Spleen (tissue), 11 donors: ENCODE measurements around the gene COX7A2L. TPM values are rescaled to one million over a fixed set of nuclear protein-coding genes. Genes with fewer than 3 reads are reported as not detected.

Experiments
- DNase-seq: peaks from one replicate; pipeline ENCODE4 v3.0.0-alpha.2; 2020
- H3K27ac ChIP-seq, 8 donors: fragments of 200-600 bp; sonication (generic) in 7 of 8; 1 replicate in 4 of 8; 2 replicates in 4 of 8; pipeline versions ENCODE4 v1.5.0 to v1.8.0; 2016 to 2021; ENCODE audit warnings: inconsistent platforms in 4 of 8, mild to moderate bottlenecking in 4 of 8, moderate library complexity in 1 of 8
- H3K27me3 ChIP-seq, 7 donors: fragments of 200-600 bp; sonication (generic) in 6 of 7; replicated peaks in 1 of 7; 1 replicate in 4 of 7; 2 replicates in 3 of 7; pipeline versions ENCODE4 v1.5.0 to v1.8.0; 2016 to 2021; ENCODE audit warnings: inconsistent platforms in 3 of 7, mild to moderate bottlenecking in 1 of 7
- H3K36me3 ChIP-seq, 6 donors: fragments of 200-600 bp; sonication (generic) in 5 of 6; 1 replicate in 4 of 6; 2 replicates in 2 of 6; pipeline versions ENCODE4 v1.5.0 to v1.8.0; 2016 to 2021; ENCODE audit warnings: inconsistent platforms in 2 of 6
- H3K4me1 ChIP-seq, 6 donors: fragments of 200-600 bp; sonication (generic) in 5 of 6; 1 replicate in 3 of 6; 2 replicates in 3 of 6; pipeline versions ENCODE4 v1.5.0 to v1.8.0; 2016 to 2021; ENCODE audit warnings: inconsistent platforms in 3 of 6
- H3K4me3 ChIP-seq, 8 donors: fragments of 200-600 bp; sonication (generic) in 7 of 8; 1 replicate in 4 of 8; 2 replicates in 4 of 8; pipeline versions ENCODE4 v1.5.0 to v1.8.0; 2016 to 2021; ENCODE audit warnings: inconsistent platforms in 4 of 8, mild to moderate bottlenecking in 4 of 8, moderate library complexity in 2 of 8
- H3K9me3 ChIP-seq, 8 donors: fragments of 200-600 bp; sonication (generic) in 7 of 8; 1 replicate in 4 of 8; 2 replicates in 4 of 8; pipeline versions ENCODE4 v1.5.0 to v1.8.0; 2016 to 2021; ENCODE audit warnings: inconsistent platforms in 4 of 8
- CTCF ChIP-seq, 11 experiments: fragments of 200-600 bp in 7 of 11; fragments of 450-650 bp in 4 of 11; sonication (generic) in 4 of 11; IDR thresholded peaks in 8 of 11; conservative IDR thresholded peaks in 3 of 11; 1 replicate in 7 of 11; 2 replicates in 4 of 11; pipeline versions ENCODE4 v1.4.0 to v1.8.0; 2016 to 2021; ENCODE audit warnings: antibody characterized with exemption in 11 of 11, inconsistent platforms in 4 of 11, mild to moderate bottlenecking in 1 of 11
- POLR2A ChIP-seq, 3 donors: fragments of 450-650 bp; IDR thresholded peaks; one replicate each; pipeline ENCODE4 v1.5.1; 2017; ENCODE audit warnings: antibody characterized with exemption in 3 of 3, mild to moderate bottlenecking in 1 of 3
- POLR2AphosphoS5 ChIP-seq, 3 donors: sonication (generic); formaldehyde crosslinking; IDR thresholded peaks; one replicate each; pipeline ENCODE4 v1.5.1; 2017; ENCODE audit warnings: antibody characterized with exemption in 3 of 3
- WGBS, 5 donors: extraction: QIAGEN DNeasy Blood & Tissue Kit in 3 of 5; methylation state at CpG; one replicate each; pipeline versions ENCODE4 v1.1.5 to v1.1.7; 2013 to 2018; 5-methylcytosine and 5-hydroxymethylcytosine counted together
- intact Hi-C: fragments of 100-400 bp; cut with DNase I; formaldehyde crosslinking; loops from one replicate; pipeline ENCODE4 v1.15.0; 2023; ENCODE audit warnings: low total_unique reads
- polyA plus RNA-seq, 3 donors: library from polyadenylated mRNA; stranded (reverse); fragments of 200-250 nt; gene quantifications; one replicate each; pipeline ENCODE4 v1.2.1, GENCODE V29; 2013
- total RNA-seq, 7 donors: library from RNA; depleted of rRNA in 3 of 7; stranded (reverse); fragments of >200 nt in 3 of 7; fragmentation: NEBNext Ultra II Directional in 4 of 7; extraction: Animal tissue kit (Norgen Biotek cat#: 25700) in 4 of 7; gene quantifications; one replicate each; pipeline versions ENCODE4 v1.1.0 to v1.2.1, GENCODE V29; 2016 to 2021
- donor health status: healthy with polysubstance abuse.
- donor health status: DM: no; HTN: no; CAD: no; lungs with moderate emphysema.
- donor health status: DM: no; HTN: no; CAD: no.
- donor health status: Bipolar disorder and iron deficiency.
- donor health status: healthy.
- donor health status: DM: no; HTN: no; CAD: no.
- donor health status: DM: yes; HTN: yes; CAD: no.

Gene COX7A2L
- total and polyA plus RNA-seq, 10 donors = 63.3 to 144 (median 101) TPM

- intact Hi-C loops = no loop called here
- no peak for DNase-seq
- 62 to 73% (median 70%) methylated on average over 5 to 8 of the region's 8 CpGs for WGBS, 5 donors
Measured at GRCh38 chr2:42342061-42342794, 18.8 kb downstream of the COX7A2L start.

GRCh38 chr2:42340938-42341636, 19.9 kb downstream of the COX7A2L start:
- Histone ChIP-seq H3K4me1 (peaks cover 0 to 15% (median 9%) of the 10 kb centered on the region in 6 donors), H3K36me3 (peaks cover 0 to 88% (median 21%) of the 10 kb centered on the region in 6 donors), H3K27ac (peak overlapping the region in 1 of 8 donors; percentile 76), H3K9me3 (no peaks in the 10 kb centered on the region), H3K4me3 (no peak overlapping the region), H3K27me3 (no peaks in the 10 kb centered on the region)
- WGBS, 5 donors = 85 to 91% (median 89%) methylated on average over 9 to 10 of the region's 10 CpGs
- intact Hi-C loops = no loop called here
- peak in 2 of 3 donors; percentile 11 to 22 for TF ChIP-seq POLR2AphosphoS5 (IDR thresholded peaks at IDR 0.05)
- TF ChIP-seq CTCF (IDR thresholded peaks at IDR 0.05 in 8 of 11, conservative IDR thresholded peaks at IDR 0.05 in 3 of 11) = no peak
- DNase-seq = no peak

More at GRCh38 chr2:42342061-42342794, 18.8 kb downstream of the COX7A2L start:
- Histone ChIP-seq H3K36me3 (peaks cover 0 to 87% (median 22%) of the 10 kb centered on the region in 6 donors), H3K4me3 (no peak overlapping the region), H3K27ac (peak overlapping the region in 6 of 8 donors; percentile 35 to 76 (median 45)), H3K9me3 (no peaks in the 10 kb centered on the region), H3K4me1 (peaks cover 0 to 15% (median 9%) of the 10 kb centered on the region in 6 donors), H3K27me3 (no peaks in the 10 kb centered on the region)
- peak in 1 of 3 donors; percentile 18 for TF ChIP-seq POLR2AphosphoS5 (IDR thresholded peaks at IDR 0.05)
- TF ChIP-seq POLR2A (IDR thresholded peaks at IDR 0.05) = no peak
- TF ChIP-seq CTCF (IDR thresholded peaks at IDR 0.05 in 8 of 11, conservative IDR thresholded peaks at IDR 0.05 in 3 of 11) = no peak

GRCh38 chr2:42340045-42340937, 20.7 kb downstream of the COX7A2L start:
- TF ChIP-seq POLR2A (IDR thresholded peaks at IDR 0.05) (no peak), CTCF (IDR thresholded peaks at IDR 0.05 in 8 of 11, conservative IDR thresholded peaks at IDR 0.05 in 3 of 11) (no peak), POLR2AphosphoS5 (IDR thresholded peaks at IDR 0.05) (peak in 2 of 3 donors; percentile 31 to 62)
- no peak for DNase-seq
- 84 to 94% (median 90%) methylated on average over 21 to 23 of the region's 23 CpGs for WGBS, 5 donors
- H3K4me3 ChIP-seq = no peak overlapping the region
- no peak overlapping the region for H3K27ac ChIP-seq
- H3K4me1 ChIP-seq = peaks cover 0 to 15% (median 9%) of the 10 kb centered on the region in 6 donors
- H3K36me3 ChIP-seq = peaks cover 0 to 88% (median 21%) of the 10 kb centered on the region in 6 donors
- no peaks in the 10 kb centered on the region for H3K9me3 ChIP-seq
- H3K27me3 ChIP-seq = no peaks in the 10 kb centered on the region
- intact Hi-C loops = no loop called here
